Subcutaneous adipose tissue (tissue), 4 donors: Measurements from ENCODE around the gene LRRC31. TPM values are rescaled to one million over a fixed set of nuclear protein-coding genes. Genes with fewer than 3 reads are reported as not detected.

ENCODE experiments used
- total RNA-seq, 4 donors: library from RNA; depleted of rRNA; stranded (reverse); fragments of >200 nt; gene quantifications; one replicate each; pipeline ENCODE4 v1.1.0, GENCODE V29; 2016
- TF ChIP-seq, protein P1 (sequence below): fragments of 450-650 bp; IDR thresholded peaks from one replicate; pipeline ENCODE4 v1.5.1; 2016; ENCODE audit warnings: low read depth, mild to moderate bottlenecking, control low read depth, antibody characterized with exemption, moderate library complexity

LRRC31 gene
- total RNA-seq, 4 donors from 2014 or later, result 0.44 TPM; not detected in 3

- TF ChIP-seq, protein P1, sequence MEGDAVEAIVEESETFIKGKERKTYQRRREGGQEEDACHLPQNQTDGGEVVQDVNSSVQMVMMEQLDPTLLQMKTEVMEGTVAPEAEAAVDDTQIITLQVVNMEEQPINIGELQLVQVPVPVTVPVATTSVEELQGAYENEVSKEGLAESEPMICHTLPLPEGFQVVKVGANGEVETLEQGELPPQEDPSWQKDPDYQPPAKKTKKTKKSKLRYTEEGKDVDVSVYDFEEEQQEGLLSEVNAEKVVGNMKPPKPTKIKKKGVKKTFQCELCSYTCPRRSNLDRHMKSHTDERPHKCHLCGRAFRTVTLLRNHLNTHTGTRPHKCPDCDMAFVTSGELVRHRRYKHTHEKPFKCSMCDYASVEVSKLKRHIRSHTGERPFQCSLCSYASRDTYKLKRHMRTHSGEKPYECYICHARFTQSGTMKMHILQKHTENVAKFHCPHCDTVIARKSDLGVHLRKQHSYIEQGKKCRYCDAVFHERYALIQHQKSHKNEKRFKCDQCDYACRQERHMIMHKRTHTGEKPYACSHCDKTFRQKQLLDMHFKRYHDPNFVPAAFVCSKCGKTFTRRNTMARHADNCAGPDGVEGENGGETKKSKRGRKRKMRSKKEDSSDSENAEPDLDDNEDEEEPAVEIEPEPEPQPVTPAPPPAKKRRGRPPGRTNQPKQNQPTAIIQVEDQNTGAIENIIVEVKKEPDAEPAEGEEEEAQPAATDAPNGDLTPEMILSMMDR, result no peak
Observed at GRCh38 chr3:169813757-169814517, 55.8 kb downstream of the LRRC31 start.

- TF ChIP-seq, protein P1, result no peak
Observed at GRCh38 chr3:169813278-169813677, 56.5 kb downstream of the LRRC31 start.

GRCh38 chr3:169812332-169813235 is 57.2 kb downstream of the LRRC31 start, which contains the start of the genes LRRC34 and LRRIQ4:
Gene LRRC34, minus strand, starts transcription at chr3:169812904. Its CDS starts 356 bp downstream, at chr3:169812548.
Gene LRRIQ4, plus strand, starts transcription at chr3:169812870. Its CDS starts 9,052 bp downstream, at chr3:169821922.
- TF ChIP-seq, protein P1, result no peak

DNA sequence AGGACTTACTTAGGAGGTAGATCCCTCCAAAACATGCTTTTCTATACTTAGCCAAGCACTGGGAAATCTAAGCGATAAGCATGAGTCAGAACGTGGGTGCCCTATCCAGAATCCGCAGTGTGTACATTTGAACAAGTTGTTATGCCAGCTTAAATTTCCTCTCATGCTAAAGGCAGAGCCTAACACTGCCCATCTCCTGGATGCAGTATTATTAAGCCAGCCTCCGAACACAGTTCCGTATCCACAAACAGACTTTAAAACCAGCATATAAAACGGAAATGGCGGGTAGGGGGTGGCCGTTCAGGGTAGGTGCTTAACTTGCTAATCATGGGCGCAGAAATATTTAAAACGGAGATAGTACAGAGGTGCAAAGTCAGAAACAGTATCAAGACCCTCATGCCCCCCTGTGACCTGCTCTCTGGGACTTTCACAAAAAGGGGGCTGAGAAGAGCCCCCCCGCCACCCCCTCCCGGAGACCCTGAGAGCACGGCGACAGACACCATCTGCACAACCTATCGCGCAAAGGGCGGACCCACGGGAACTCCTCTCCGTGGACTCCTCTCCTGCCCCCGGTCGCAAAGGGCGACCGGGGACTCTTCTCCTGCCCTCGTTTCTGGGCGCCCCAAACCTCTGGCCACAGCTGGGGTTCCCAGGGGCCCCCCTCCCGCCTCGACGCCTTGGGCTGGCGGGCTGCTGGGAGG is 58.0 kb downstream of the LRRC31 start:
- TF ChIP-seq, protein P1, result no peak

DNA sequence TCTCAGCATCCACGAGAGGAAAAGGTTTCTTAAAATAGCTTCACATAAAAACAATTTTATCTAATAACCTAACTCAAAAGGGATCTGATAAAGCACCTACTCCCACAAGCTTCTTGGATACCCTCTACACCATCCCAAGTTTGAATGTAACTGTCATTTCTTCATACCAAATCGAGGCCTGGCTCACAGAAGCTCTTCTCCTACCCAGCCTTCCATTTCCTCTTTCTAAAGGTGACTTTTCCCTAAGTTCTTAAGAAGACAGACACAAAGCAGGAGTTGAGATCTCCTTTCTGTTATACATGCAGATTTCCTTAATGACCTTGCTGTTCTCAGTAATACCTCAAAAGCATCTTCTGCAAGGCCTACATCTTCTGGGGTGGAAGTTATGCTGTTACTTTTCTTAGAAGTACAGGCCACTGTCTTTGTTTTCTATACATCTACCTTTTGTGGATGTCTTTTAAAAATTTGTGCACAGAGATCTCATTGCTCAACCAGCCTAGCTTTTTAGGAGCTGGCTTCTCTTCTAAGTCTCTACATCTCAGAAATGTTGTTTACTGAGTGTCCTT is 60.4 kb downstream of the LRRC31 start:
- TF ChIP-seq, protein P1, result no peak

DNA sequence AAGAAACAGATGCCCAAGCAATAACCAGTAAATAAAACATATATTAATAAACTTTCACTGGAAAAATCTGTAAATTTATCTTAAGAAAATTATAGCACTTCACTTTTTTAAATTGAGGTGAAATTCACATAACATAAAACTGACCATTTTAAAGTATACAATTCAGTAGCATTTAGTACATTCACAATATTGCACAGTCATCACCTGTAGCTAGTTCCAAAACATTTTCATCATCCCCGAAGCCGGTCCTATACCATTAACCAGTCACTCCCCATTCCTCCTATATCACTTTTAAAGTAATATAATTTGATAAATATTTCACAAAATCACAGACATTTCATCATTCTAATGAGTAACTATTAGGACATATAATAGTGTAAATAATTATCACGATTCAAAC is 65.1 kb downstream of the LRRC31 start:
- TF ChIP-seq, protein P1, result no peak
